ENCODE measurements around the gene TBRG4.
A peak's percentile ranks its signal among the peaks of the same experiment; 100 is the strongest.
"Not testable (repeated sequence)": the region's sequence is repeated elsewhere in the genome, so short reads cannot be mapped to it uniquely, and the experiment has no call there.

TBRG4 gene

DNA sequence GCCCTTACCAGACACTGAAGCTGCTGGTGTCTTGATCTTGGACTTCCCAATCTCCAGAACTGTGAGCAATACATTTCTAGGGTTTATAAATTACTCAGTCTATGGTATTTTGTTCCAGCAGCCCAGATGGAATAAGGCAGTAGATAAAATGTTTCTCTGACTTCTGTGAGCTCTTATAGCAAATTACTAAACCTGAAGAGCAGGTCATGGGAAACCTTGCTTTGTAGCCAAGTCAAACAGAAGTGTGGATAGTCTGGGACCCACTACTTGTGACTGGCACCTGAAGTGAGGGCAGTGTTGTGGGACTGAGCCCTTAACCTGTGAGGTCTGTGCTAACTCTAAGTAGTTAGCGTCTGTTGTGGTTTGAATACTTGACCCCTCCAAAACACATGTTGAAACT, 4.6 kb upstream of the TBRG4 start:
- DNase-seq (ENCODE audit: low read depth in 2 of 2) = no peak

DNA sequence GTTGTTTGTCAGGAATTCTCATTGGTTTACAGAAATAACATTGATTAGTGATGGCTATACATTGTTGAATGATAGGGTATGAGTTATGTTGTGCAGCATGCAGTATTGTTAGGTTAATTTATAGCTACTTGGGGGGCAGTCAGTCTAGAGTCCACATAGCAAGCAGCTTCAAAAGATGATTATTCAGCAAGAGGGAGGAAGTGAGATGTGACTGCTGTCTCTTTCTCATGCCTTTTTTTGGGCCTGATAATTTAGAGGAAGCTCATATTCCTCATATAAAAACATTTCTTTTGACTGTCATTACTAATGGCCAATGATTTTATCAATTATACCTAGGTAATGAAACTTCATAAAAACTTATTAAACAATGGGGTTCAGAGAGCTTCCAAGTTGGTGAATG, 3.4 kb upstream of the TBRG4 start:
- DNase-seq (ENCODE audit: low read depth in 2 of 2) = no peak

DNA sequence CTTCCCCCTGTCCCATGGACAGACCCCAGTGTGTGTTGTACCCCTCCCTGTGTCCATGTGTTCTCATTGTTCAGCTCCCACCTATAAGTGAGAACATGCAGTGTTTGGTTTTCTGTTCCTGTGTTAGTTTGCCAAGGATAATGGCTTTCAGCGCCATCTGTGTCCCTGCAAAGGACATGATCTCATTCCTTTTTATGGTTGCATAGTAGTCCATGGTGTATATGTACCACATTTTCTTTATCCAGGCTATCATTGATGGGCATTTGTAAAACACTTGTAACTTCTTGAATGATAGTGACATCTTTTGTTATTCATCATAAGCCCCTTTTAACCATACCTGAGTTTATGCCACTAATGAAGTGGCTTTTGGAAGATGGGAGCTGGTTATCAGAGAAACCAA, 2.8 kb upstream of the TBRG4 start:
- not testable (repeated sequence) for DNase-seq (ENCODE audit: low read depth in 2 of 2)

DNA sequence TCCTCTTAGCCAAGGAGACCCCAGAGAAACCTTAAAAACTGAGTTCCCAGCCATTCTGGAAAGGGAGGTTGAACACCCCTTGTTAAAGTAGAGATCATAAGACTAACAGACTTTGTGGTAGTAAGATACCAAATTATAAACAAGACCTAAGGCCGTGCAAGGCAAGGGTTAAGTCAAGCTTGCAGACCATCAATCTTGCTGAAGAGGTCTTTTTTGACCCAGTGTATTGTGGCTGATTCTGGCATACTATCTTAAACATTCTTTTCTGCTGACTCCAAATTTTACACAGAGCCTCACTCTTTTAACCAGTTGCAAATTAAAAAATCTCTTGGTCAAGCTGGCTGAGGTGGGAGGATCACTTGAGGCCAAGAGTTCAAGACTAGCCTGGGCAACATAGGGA, 1.2 kb upstream of the TBRG4 start:
- DNase-seq (ENCODE audit: low read depth in 2 of 2) = no peak

DNA sequence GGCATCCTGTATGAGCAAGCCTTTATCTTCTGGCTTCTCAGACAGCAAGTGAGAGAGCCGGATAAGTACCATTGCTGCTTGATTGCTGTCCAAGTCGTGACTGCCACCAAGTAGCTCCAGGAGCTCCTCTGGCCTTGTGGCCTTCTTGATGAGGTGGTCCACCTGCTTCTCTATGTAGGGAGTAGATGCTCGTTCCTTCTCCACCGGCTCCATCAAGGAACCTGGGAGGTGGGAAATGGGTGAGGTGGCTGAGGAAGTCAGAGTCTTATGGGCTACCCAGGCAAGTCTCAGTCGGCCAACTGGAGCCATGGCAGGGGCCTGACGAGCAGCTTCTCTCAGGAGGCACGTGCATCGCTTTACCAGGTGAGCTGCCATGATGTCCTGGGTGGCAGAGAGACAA, 2.6 kb downstream of the TBRG4 start:
- no peak for DNase-seq (ENCODE audit: low read depth in 2 of 2)

DNA sequence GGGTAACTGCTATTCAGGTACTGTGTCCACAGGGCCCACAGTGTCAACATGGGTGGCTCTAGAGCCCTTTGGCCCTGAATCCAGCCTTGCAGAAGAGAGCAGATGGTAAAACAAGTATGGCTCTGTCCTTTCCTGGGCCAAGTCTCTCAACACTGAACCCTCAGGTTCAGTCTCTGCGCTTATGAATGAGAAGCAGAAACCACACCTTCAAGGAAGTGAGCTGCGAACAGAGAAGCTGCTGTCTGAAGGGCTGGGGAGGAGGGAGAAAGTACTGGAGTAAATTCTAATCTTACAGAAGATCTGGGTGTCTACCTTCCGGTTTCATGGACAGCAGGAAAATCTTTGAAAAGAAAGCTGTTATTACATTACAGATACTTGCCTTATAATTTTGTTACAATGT, 4.1 kb downstream of the TBRG4 start:
- DNase-seq (ENCODE audit: low read depth in 2 of 2) = no peak

DNA sequence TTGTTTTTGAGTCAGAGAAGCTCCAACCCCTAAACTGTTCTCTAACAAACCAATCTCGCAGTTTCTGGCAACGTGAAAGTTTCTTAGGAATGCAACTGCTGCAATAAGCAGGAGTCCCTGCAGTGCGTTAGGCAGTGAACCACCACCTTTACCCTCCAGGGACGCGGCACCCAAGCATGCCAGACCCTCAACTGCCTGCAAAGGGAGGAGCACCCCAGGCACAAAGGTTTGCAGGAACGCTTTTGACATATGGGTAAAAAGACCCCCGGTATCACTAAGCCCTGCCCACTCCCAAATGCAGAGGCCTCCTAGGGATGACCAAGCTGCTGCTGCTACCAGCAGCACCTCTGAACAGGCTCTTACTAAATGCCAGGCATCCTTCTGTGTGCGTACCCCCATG, 4.7 kb downstream of the TBRG4 start:
- no peak for DNase-seq (ENCODE audit: low read depth in 2 of 2)

DNA sequence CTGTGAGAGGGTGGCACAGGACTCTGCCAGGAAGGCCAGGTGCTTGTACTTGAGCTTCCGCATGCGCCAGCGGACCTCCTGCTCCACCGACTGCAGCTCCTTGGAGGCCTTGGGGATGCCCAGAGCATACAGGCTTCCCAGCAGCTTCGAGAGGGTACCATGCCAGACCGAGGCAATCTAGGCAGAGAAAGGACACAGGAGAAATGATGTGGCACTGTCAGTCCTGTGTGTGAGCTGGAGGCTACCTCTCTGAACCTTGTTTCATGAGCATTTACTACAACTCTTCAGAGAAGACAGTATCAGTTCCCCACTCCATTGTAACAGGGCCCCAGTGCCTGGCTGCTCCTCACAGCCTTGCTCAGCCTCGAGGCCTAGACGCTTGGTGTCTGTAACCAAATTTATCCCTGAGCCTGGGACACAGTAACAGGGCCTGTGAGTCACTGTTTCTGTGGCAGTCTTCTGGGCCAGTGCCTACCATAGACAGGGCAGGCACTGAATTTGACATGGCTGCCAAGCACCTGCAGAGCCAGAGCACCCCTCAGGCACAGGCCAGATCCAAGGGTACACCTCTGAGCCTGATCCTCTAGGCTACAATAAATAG, 5.8 kb downstream of the TBRG4 start:
- DNase-seq (ENCODE audit: low read depth in 2 of 2) = no peak

DNA sequence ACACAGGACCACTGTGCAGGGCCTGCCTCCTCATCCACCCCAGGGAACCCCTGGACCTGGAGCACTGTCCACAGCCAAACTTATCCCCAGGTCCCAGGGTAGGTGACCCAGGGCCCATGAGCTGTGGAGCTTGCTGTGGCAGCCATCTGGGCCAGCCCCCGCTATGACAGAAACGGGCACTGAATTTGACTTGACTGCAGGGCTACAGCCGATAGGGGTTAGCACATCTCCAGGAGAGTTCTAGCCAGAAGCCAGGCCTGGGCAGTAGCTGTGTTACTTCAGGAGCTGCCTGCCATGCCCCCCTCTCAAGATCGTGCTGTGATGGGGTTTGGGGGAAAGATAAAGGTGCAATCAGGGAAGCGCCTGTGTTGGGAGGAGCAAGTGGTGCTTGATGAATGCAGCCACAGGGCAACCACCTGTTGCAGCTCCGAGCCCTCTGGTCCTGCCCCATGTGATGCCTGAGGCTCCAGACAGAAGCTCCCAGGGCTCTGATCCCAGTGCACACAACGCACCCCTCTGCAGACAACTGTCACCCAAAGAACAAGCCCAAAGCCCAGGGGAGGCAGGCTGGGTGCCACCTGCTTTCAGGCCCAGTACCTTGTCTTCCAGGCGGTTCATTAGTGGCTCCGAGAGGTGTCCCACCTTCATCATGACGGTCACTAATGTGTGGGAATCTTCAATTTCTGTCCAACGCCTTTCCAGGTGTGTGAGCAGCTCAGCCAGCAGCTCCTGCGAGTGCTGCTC, 6.5 kb downstream of the TBRG4 start:
- no peak for DNase-seq (ENCODE audit: low read depth in 2 of 2)

DNA sequence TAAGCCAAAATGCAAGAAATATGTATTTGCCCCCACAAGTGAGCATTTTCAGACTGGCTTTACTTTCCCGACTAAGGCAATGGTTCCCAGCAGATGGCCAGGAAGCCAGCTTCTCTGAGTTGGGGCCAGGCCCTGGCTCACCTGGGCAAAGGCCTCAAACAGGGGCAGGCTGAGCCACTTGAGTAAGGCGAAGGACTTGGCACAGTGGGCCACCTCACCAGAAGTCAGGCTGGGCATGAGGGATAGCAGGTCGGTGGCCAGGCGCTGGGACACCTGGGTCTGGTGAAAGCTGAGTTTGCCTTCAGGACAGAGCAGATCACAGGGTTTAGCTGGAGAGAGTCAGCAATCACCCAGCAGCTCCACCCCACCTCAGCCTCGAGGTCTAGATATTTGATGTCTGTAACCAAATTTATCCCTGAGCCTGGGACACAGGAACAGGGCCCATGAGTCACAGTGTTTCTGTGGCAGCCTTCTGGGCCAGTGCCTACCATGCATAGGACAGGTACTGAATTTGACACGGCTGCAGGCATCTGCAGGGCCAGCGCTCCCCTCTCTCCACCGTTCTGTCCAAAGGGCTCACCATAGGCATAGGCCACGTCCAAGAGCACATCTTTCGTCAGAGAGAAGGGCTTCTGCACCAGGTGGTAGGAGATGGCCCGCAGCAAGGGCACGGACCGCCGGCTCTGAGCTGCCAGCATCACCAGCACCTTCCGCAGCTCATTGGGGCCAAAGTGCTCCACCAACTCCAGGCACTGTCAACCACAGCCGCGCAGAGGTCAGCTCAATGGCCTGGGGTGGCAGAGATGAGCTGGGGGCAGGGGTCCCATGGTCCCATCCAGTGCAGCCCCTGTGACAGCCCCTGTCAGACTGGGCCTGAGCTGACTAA, 7.3 kb downstream of the TBRG4 start:
- DNase-seq (ENCODE audit: low read depth in 2 of 2) = no peak

DNA sequence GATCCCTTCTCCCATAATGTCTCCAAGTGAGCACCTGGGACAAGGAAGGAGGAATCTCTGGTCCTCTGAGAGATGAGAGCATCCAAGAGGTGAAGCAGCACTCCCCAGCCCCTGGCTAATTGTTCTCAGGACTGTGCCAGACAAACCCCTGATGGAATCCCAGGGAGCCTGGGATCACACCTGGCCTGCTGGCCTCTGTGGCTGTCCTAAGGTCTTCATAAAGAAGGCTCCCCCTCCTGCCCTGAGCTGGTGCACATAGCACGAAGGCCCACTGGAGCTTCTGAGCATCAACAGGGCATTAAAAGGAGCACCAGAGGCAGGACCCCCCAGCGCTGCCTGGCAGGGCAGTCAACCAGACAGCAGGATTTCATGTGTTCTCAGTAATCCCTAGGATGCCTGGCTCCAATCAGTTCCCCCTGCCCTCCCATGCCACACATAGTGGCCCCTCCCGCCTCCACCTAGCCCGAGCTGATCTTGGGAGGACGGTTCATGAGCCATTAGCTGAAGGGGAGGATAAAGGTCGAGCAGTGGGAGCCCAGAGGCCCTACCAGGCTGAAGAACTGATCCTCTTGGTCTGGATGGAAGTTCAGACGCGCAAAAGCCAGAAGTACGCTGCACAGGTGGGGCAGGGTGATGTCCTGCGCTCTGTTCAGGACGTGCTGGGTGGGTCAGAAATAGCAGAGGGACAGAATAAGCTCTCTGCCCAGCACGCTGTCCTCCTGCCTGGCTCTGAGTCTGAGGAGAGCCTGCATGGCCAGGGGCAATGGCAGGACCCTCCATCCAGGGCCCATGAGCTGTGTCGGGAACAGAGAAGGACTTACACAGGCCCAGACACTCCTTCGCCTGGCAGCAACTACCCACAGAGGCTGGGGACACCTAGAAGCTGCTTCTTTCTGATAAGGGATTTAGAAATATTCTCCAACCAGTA, 8.4 kb downstream of the TBRG4 start:
- DNase-seq (ENCODE audit: low read depth in 2 of 2) = no peak

DNA sequence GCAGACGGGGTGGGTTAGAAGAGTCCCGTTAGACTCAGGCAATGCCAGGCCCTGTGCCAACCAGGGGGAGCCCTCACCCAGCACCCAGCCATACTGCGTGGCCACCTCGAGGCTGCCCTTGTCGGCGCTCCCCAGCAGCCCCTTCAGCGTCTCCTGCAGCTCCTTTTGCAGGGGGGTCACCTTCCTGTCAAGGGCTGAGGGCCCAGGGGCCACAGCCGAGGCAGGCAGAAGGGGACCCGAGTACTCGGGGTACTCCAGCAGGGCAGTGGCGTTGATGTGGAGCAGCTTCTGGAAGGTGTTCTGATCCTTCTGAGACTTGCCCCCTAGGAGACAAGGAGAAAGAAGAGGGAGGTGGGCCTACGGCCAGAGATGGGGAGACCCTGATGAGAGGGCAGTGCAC, 9.7 kb downstream of the TBRG4 start:
- no peak for DNase-seq (ENCODE audit: low read depth in 2 of 2)

DNA sequence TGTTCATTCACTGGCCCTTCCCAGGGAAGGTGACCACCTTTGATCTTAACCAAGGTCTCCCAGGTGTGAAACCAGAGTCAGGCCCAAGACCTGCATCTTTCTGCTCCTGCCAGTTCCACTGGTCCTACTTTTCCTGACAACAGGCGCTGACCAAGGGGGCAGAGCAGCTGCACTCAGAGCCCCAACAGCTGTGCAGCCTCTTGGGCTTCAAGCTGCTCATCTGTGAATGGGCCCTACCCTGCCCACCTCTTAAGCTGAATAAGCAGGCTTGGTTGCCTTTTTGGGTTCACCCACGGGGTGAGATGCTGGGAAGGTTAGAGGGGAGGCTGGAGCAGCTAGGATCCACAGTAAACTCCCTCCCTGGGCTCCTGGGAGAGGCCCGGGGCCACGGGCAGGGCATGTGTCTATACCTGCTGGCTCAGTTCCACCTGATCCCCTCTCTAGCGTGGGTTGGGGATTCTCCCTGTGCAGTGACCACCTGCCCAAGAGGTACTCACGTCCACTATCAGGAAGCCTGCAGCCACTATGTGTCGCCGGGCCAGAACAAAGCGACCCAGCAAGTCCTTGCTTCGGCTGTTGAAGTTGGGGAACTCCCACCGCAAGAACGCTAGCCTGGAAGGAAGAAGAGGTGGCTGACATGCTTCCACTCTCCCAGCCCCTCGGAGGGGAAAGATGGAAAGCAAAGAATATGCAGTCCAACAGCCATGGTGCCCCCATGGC, 10.6 kb downstream of the TBRG4 start:
- DNase-seq (ENCODE audit: low read depth in 2 of 2) = no peak

DNA sequence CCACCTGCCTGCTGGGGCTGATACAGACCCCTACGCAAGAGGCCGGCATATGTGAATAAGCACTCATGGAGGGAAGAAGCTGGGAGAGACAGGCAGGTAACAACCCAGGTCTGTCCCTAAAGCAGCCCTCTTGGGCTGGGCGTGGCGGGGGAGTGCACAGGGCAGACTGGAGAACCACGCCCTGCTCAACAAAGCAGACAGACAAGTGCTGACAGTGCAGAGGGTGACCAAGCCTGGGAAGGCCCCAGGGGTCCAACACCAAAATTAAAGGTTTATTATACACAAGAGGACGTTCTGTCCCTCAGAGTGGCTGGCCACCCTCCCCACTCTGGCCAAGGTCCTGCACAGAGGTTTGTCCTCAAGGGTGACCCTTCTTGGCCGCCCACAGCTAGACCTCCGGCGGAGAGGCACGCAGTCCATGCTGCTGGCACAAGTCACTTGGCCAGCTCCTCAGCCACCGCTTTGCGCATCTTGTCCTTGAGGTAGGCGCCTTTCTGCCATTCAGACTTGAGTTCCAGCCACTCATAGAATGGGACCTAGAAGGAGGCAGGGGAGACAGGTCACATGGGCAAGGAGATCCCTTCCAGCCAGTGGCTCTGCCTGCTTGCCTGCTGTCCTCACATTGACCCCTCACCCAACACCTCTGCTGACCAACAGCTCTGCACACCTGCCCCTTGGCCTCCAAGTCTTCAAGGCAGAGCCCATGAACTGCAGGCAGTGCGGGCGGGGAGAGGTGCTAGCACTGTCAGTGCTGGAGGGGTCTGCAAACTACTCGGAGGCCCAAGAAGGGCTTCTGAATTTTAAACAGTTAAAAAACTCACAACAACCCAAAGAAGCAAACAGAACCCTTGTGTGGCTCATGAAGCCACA, 11.4 kb downstream of the TBRG4 start:
- DNase-seq (ENCODE audit: low read depth in 2 of 2) = no peak

DNA sequence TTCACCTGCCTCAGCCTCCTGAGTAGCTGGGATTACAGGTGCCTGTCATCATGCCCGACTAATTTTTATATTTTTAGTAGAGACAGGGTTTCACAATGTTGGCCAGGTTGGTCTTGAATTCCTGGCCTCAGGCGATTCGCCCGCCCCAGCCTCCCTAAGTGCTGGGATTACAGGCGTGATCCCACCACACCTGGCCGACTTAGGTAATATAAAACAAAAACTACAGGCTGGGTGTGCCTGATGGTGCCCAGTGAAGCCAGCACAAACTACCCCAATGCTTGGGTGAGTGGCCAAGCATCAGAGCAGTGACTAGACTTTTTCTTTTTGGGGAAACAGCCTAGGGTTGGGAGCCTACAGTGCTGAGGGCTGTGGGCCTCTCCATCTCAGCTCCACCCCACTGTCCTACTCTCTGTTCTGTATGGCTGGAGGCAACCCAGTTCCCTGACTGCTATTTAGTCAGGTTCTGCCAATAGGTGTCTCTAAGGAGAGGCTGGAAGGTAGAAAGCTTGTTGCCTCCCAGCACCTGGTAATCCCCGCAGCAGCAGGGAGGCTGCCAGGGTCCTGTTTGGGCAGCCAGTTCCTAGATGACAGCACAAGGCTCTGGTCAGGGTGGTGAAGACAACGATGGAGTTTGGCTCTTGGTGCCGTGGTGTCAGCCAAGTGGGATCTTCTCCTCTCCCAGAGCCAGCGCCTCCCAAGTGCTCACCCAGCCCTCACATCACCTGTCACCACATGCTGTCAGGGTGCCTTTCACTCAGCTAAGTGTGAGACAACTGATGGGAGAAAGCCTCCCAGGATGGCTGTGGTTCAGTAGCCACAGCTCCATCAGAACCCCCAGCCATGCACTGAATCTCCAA, 12.3 kb downstream of the TBRG4 start:
- DNase-seq (ENCODE audit: low read depth in 2 of 2) = no peak

DNA sequence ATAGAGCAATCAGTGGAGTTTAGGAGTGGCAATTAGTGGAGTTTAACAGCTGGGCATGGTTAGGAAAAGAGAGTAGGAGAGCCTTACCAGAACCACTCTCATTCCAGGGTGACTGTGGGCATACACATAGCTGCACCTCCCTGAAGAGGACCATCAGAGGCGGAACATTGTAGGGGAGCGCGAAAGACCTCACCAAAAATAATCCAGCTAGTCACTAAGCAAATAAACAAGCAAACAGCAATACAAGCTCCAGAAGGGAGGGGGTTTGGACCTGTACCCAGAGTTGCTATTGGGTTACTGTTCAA, 18.6 kb downstream of the TBRG4 start:
- DNase-seq (ENCODE audit: low read depth in 2 of 2) = no peak

DNA sequence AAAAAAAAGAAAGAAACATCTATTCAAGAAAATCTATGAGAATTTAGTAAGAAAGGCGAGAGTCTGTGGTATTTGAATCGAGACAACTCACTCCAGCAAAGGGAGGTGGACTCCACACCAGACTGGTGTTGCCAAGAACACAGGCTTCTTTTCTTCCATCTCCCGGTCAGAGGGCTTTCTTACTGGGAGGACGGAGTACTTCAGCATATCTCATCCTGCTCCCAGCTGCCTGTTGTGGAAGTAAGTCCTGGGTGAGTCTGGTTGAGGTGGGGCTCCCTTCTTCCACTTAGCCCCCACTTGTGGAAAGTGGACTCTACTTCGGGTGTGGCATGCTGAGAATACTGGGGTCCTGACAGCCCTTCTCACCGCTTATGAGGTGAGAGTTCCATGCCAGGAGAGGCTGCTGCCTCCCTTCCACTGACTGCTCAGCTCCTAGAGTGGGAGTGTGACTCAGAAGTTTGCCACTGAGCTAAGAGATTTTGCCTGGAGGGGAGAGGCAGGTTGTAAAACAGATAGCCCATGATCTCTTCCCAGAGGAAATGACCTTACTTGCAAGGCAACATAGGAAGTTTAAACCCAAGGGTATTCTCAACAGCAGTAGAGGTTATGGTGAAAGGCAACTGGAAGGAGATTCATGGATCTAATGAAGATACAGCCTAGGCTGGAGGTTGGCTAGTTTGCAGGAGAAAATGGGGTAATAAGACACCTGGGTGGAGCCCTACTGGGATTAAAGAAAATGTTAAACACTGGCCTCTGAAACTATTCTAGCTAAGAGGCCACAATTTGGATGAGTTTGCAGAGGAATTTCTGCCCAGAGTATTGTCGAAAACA, 19.2 kb downstream of the TBRG4 start:
- no peak for DNase-seq (ENCODE audit: low read depth in 2 of 2)

DNA sequence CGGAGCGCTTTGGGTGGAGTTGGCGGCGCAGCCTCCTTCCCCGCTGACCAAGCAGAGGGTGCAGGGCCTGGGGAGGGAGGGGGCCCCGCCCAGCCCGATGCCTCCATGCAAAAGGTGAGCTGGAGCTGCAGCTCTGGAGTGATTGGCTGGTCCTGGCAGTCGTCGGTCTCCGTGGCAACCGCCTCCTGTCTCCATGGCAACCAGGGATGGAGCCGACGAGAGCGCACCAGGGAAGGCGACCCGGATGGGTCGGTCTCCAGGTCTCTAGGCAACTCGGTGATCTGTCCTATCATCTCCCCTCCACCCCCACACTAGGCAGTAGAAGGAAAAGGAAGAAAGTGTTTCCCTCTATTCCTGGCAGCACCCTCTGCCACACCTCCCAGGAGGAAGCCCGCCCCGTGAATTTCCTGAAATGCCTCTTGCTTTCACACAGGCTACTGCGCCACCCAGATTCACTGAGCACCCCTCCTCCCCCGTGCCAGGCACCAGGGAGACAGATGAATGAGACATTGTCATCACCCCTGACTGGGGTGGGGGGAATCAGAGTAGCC, 22.1 kb downstream of the TBRG4 start:
- DNase-seq (ENCODE audit: low read depth in 2 of 2) = peak; percentile 14 to 19
